Measurements from ENCODE around the gene PHF1. TPM values are rescaled to one million over a fixed set of nuclear protein-coding genes. Genes with fewer than 3 reads are reported as not detected.

The PHF1 gene
- total and polyA plus RNA-seq, 2 experiments from 2014 or later, result 24.5 to 44.9 TPM

DNA sequence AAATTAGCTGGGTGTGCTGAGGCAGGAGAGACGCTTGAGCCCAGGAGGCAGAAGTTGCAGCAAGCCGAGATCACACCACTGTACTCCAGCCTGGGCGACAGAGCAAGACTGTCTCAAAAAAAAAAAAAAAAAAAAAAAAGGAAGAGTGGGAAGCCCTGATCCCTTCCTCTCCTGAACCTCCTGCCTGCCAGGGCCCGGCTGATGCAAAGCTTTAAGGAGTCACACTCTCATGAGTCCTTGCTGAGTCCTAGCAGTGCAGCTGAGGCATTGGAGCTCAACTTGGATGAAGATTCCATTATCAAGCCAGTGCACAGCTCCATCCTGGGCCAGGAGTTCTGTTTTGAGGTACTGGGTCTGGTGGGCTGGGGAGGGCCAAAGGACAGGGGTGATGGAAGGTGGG lies 24.1 kb downstream of the PHF1 start:
- H3K9me3 ChIP-seq (ENCODE audit: low read depth), result no peaks in the 10 kb centered on the region
- in situ Hi-C loops (cut with MboI), result no loop called here
- WGBS, 2 experiments (ENCODE audit: low coverage in 1 of 2, low lambda C conversion rate in 2 of 2, missing lambda C conversion rate in 2 of 2), result 92 to 97% methylated on average over 2 to 4 of the region's 4 CpGs
- peaks cover 4% of the 10 kb centered on the region; the same call in 1 of the 2 replicates for H3F3A ChIP-seq (ENCODE audit: insufficient read depth)
- no peak for DNase-seq
- no peak overlapping the region for H2AFZ ChIP-seq
- H3K4me1 ChIP-seq (ENCODE audit: insufficient read depth), result no peaks in the 10 kb centered on the region
- no peak overlapping the region for H3K9ac ChIP-seq
- no peak overlapping the region for H3K27ac ChIP-seq
- H3K36me3 ChIP-seq (ENCODE audit: low read depth), result peaks cover 6% of the 10 kb centered on the region; the same call in 1 of the 2 replicates
- H3K79me2 ChIP-seq (ENCODE audit: insufficient read depth), result peaks cover 19% of the 10 kb centered on the region
- H4K20me1 ChIP-seq (ENCODE audit: insufficient read depth), result no peaks in the 10 kb centered on the region
- no peak overlapping the region for H3K4me2 ChIP-seq (ENCODE audit: unreplicated experiment)
- no peaks in the 10 kb centered on the region for H3K9me2 ChIP-seq (ENCODE audit: insufficient read depth)
- TF ChIP-seq EZH2 (IDR thresholded peaks at IDR 0.05; ENCODE audit: insufficient read depth, poor library complexity, severe bottlenecking) (no peak), EZH2phosphoT487 (IDR thresholded peaks at IDR 0.05; ENCODE audit: insufficient read depth, low read depth) (no peak)
- H3K27me3 ChIP-seq (replicated peaks; ENCODE audit: insufficient read depth), result no peaks in the 10 kb centered on the region
- H3K4me3 ChIP-seq, result no peak overlapping the region

DNA sequence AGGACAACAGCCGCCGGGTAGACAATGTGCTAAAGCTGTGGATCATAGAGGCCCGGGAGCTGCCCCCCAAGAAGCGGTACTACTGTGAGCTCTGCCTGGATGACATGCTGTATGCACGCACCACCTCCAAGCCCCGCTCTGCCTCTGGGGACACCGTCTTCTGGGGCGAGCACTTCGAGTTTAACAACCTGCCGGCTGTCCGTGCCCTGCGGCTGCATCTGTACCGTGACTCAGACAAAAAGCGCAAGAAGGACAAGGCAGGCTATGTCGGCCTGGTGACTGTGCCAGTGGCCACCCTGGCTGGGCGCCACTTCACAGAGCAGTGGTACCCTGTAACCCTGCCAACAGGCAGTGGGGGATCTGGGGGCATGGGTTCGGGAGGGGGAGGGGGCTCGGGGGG lies 26.9 kb downstream of the PHF1 start:
- TF ChIP-seq EZH2phosphoT487 (IDR thresholded peaks at IDR 0.05; ENCODE audit: insufficient read depth, low read depth) (no peak), EZH2 (IDR thresholded peaks at IDR 0.05; ENCODE audit: insufficient read depth, poor library complexity, severe bottlenecking) (no peak)
- H4K20me1 ChIP-seq (ENCODE audit: insufficient read depth), result no peaks in the 10 kb centered on the region
- no peak for DNase-seq
- no peaks in the 10 kb centered on the region for H3F3A ChIP-seq (ENCODE audit: insufficient read depth)
- no peaks in the 10 kb centered on the region for H3K79me2 ChIP-seq (ENCODE audit: insufficient read depth)
- H2AFZ ChIP-seq, result no peak overlapping the region
- no peak overlapping the region for H3K27ac ChIP-seq
- peaks cover 6% of the 10 kb centered on the region; the same call in 1 of the 2 replicates for H3K36me3 ChIP-seq (ENCODE audit: low read depth)
- no peaks in the 10 kb centered on the region for H3K9me3 ChIP-seq (ENCODE audit: low read depth)
- H3K9ac ChIP-seq, result no peak overlapping the region
- in situ Hi-C loops (cut with MboI), result no loop called here
- H3K9me2 ChIP-seq (ENCODE audit: insufficient read depth), result no peaks in the 10 kb centered on the region
- H3K4me2 ChIP-seq (ENCODE audit: unreplicated experiment), result no peak overlapping the region
- no peaks in the 10 kb centered on the region for H3K4me1 ChIP-seq (ENCODE audit: insufficient read depth)
- no peaks in the 10 kb centered on the region for H3K27me3 ChIP-seq (replicated peaks; ENCODE audit: insufficient read depth)
- WGBS, 2 experiments (ENCODE audit: low coverage in 1 of 2, low lambda C conversion rate in 2 of 2, missing lambda C conversion rate in 2 of 2), result 95 to 98% methylated on average over 15 to 18 of the region's 18 CpGs
- H3K4me3 ChIP-seq, result no peak overlapping the region

DNA sequence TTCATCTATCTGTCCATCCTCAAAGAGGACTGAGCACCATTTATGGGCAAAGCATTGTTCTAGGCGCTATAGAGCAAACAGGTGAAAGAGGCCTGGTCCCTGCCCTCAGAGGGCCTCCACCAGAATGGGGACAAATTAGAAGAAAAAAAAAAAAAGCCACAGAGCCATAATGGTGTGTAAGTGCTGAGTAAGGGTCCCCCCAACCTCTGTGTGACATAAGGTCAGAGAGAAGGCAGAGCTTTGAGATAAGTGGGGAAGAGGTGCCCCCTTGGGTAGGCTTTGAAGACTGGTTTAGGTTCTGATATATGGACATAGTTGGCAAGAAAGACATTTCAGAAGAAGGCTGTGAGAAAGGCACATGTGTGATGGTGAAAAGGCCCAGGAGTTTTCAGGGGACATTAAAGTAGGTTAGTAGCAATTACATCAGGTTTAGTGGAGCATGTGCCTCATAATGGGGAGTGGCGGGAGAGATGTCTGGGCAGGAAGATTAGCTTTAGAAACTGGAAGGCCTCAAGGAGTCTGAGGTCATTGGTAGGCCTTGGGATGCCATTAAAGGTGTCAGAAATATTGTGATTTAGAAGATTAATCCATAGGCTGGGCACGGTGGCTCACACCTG lies 28.3 kb downstream of the PHF1 start:
- H3K4me1 ChIP-seq (ENCODE audit: insufficient read depth), result no peaks in the 10 kb centered on the region
- no peaks in the 10 kb centered on the region for H3F3A ChIP-seq (ENCODE audit: insufficient read depth)
- H3K79me2 ChIP-seq (ENCODE audit: insufficient read depth), result no peaks in the 10 kb centered on the region
- WGBS, 2 experiments (ENCODE audit: low coverage in 1 of 2, low lambda C conversion rate in 2 of 2, missing lambda C conversion rate in 2 of 2), result 88 to 90% methylated on average over 3 of the region's 3 CpGs
- H3K36me3 ChIP-seq (ENCODE audit: low read depth), result peaks cover 6% of the 10 kb centered on the region; the same call in 1 of the 2 replicates
- TF ChIP-seq EZH2phosphoT487 (IDR thresholded peaks at IDR 0.05; ENCODE audit: insufficient read depth, low read depth) (no peak), EZH2 (IDR thresholded peaks at IDR 0.05; ENCODE audit: insufficient read depth, poor library complexity, severe bottlenecking) (no peak)
- H2AFZ ChIP-seq, result no peak overlapping the region
- no peak for DNase-seq
- H3K9me2 ChIP-seq (ENCODE audit: insufficient read depth), result no peaks in the 10 kb centered on the region
- no peak overlapping the region for H3K4me3 ChIP-seq
- no peak overlapping the region for H3K9ac ChIP-seq
- no peaks in the 10 kb centered on the region for H4K20me1 ChIP-seq (ENCODE audit: insufficient read depth)
- in situ Hi-C loops (cut with MboI), result no loop called here
- no peak overlapping the region for H3K27ac ChIP-seq
- no peaks in the 10 kb centered on the region for H3K9me3 ChIP-seq (ENCODE audit: low read depth)
- H3K27me3 ChIP-seq (replicated peaks; ENCODE audit: insufficient read depth), result no peaks in the 10 kb centered on the region
- no peak overlapping the region for H3K4me2 ChIP-seq (ENCODE audit: unreplicated experiment)

DNA sequence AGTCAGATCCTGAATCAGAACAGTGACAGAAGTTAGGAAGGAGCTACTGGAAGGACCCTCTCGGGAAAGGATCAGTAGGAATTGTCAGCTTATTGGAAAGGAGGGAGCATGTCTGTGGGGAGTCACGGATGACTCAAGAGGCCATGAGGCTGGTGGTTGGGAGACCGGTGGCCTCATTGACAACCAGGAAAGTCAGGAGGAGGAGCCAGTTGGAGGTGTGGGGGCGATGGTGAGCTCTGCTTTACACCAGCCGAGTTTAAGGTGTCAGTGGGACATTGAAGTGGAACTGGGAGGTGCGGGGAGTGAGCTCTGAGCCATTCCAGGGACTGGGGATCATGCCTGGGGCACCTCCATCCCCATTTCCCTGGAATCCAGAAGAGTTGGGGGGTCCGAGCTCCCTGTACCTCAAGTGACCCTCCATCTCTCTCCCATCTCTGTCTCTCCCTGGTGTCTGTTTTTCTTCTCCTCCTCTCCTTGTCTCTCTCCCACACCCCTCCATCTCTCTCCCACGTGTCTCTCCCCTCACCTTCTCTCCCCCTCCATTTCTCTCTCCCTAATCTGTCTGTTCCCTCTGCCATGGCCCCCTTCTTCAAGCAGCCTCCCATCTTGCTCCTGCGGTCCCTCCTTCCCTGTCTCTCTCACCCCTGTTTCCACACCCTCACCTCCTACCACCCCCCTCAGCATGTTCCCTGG lies 29.3 kb downstream of the PHF1 start:
- Histone ChIP-seq H3K9me3 (ENCODE audit: low read depth) (no peaks in the 10 kb centered on the region), H2AFZ (no peak overlapping the region), H3K27ac (no peak overlapping the region), H3F3A (ENCODE audit: insufficient read depth) (no peaks in the 10 kb centered on the region), H3K79me2 (ENCODE audit: insufficient read depth) (no peaks in the 10 kb centered on the region), H4K20me1 (ENCODE audit: insufficient read depth) (no peaks in the 10 kb centered on the region), H3K27me3 (replicated peaks; ENCODE audit: insufficient read depth) (no peaks in the 10 kb centered on the region), H3K4me2 (ENCODE audit: unreplicated experiment) (no peak overlapping the region), H3K9ac (no peak overlapping the region), H3K4me3 (no peak overlapping the region), H3K4me1 (ENCODE audit: insufficient read depth) (no peaks in the 10 kb centered on the region), H3K9me2 (ENCODE audit: insufficient read depth) (no peaks in the 10 kb centered on the region), H3K36me3 (ENCODE audit: low read depth) (peaks cover 6% of the 10 kb centered on the region; the same call in 1 of the 2 replicates)
- in situ Hi-C loops (cut with MboI), result no loop called here
- peak; percentile 46 for DNase-seq
- WGBS, 2 experiments (ENCODE audit: low coverage in 1 of 2, low lambda C conversion rate in 2 of 2, missing lambda C conversion rate in 2 of 2), result 75 to 85% methylated on average over 8 to 9 of the region's 9 CpGs
- TF ChIP-seq EZH2phosphoT487 (IDR thresholded peaks at IDR 0.05; ENCODE audit: insufficient read depth, low read depth) (no peak), EZH2 (IDR thresholded peaks at IDR 0.05; ENCODE audit: insufficient read depth, poor library complexity, severe bottlenecking) (no peak)
